ENCODE measurements around the gene CAPN12.

The CAPN12 gene, protein sequence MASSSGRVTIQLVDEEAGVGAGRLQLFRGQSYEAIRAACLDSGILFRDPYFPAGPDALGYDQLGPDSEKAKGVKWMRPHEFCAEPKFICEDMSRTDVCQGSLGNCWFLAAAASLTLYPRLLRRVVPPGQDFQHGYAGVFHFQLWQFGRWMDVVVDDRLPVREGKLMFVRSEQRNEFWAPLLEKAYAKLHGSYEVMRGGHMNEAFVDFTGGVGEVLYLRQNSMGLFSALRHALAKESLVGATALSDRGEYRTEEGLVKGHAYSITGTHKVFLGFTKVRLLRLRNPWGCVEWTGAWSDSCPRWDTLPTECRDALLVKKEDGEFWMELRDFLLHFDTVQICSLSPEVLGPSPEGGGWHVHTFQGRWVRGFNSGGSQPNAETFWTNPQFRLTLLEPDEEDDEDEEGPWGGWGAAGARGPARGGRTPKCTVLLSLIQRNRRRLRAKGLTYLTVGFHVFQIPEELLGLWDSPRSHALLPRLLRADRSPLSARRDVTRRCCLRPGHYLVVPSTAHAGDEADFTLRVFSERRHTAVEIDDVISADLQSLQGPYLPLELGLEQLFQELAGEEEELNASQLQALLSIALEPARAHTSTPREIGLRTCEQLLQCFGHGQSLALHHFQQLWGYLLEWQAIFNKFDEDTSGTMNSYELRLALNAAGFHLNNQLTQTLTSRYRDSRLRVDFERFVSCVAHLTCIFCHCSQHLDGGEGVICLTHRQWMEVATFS

DNA sequence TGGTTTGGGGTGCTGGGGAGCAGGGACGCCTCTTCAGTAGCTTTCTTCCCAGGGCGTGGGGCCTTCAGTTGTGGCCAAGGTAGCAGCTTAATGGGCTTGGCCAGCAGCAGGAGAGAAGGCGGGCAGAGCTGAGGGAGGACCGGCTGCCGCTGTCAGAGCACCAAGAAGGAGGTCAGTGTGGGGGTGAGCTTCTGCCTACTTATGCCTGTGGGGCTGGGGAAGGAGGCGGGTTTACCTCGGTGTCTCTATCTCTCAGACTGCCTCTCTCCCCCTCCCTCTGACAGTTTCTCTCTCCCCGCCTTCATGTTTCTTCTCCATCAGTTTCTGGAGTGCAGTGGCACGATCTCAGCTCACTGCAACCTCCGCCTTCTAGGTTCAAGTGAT, at the start of gene CAPN12:
CAPN12 (minus strand) TSS at position 177 of the 384 bp plus-strand sequence. CDS start 309 bp downstream, outside the sequence.
- Histone ChIP-seq H3K4me2 (ENCODE audit: low read depth, low read length, poor library complexity, severe bottlenecking) (no peak within 1 kb of the TSS), H3F3A (ENCODE audit: low read depth) (no peaks in the 10 kb centered on the region), H2AFZ (ENCODE audit: low read length) (no peak within 1 kb of the TSS), H3K79me2 (ENCODE audit: insufficient read depth, low read length) (no peaks in the 10 kb centered on the region), H4K20me1 (ENCODE audit: insufficient read depth, low read length, poor library complexity, severe bottlenecking) (no peaks in the 10 kb centered on the region), H3K4me1 (ENCODE audit: insufficient read depth, low read length, poor library complexity, severe bottlenecking) (no peaks in the 10 kb centered on the region), H3K36me3 (ENCODE audit: insufficient read depth, low read length) (no peaks in the 10 kb centered on the region), H3K9me3 (ENCODE audit: insufficient read depth, low read depth, low read length) (no peaks in the 10 kb centered on the region), H3K4me3 (ENCODE audit: low read length, poor library complexity, severe bottlenecking) (no peak within 1 kb of the TSS), H3K27me3 (ENCODE audit: insufficient read depth, low read length, poor library complexity, severe bottlenecking) (no peaks in the 10 kb centered on the region), H3K9me2 (replicated peaks; ENCODE audit: low read depth, low read length) (no peaks in the 10 kb centered on the region), H3K9ac (ENCODE audit: low read depth, low read length, poor library complexity, severe bottlenecking) (no peak within 1 kb of the TSS)
- TF ChIP-seq, protein P1, sequence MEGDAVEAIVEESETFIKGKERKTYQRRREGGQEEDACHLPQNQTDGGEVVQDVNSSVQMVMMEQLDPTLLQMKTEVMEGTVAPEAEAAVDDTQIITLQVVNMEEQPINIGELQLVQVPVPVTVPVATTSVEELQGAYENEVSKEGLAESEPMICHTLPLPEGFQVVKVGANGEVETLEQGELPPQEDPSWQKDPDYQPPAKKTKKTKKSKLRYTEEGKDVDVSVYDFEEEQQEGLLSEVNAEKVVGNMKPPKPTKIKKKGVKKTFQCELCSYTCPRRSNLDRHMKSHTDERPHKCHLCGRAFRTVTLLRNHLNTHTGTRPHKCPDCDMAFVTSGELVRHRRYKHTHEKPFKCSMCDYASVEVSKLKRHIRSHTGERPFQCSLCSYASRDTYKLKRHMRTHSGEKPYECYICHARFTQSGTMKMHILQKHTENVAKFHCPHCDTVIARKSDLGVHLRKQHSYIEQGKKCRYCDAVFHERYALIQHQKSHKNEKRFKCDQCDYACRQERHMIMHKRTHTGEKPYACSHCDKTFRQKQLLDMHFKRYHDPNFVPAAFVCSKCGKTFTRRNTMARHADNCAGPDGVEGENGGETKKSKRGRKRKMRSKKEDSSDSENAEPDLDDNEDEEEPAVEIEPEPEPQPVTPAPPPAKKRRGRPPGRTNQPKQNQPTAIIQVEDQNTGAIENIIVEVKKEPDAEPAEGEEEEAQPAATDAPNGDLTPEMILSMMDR (conservative IDR thresholded peaks at IDR 0.05; ENCODE audit: low read length), result no peak
- TF ChIP-seq EZH2phosphoT487 (IDR thresholded peaks at IDR 0.05; ENCODE audit: borderline replicate concordance), result no peak

DNA sequence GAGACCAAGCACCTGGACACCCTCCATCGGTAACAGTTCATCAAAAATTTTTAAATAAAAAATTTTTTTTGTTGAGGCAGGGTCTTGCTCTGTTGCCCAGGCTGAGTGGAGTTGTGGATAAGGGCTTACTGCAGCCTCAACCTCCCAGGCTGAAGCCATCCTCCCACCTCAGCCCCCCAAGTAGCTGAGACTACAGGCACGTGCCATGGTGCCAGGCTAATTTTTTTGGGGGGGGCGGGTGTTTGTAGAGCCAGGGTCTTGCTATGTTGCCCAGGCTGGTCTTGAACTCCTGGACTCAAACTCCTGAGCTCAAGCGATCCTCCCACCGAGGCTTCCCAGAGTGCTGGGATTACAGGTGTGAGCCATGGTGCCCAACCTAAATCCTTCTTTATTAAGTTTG, 49.4 kb upstream of the CAPN12 start:
- Histone ChIP-seq H4K20me1 (ENCODE audit: insufficient read depth, low read length, poor library complexity, severe bottlenecking) (no peaks in the 10 kb centered on the region), H3K79me2 (ENCODE audit: insufficient read depth, low read length) (no peaks in the 10 kb centered on the region), H3K9me3 (ENCODE audit: insufficient read depth, low read depth, low read length) (no peaks in the 10 kb centered on the region), H3K9ac (ENCODE audit: low read depth, low read length, poor library complexity, severe bottlenecking) (no peak overlapping the region), H3K4me2 (ENCODE audit: low read depth, low read length, poor library complexity, severe bottlenecking) (no peak overlapping the region), H3K27me3 (ENCODE audit: insufficient read depth, low read length, poor library complexity, severe bottlenecking) (no peaks in the 10 kb centered on the region), H3F3A (ENCODE audit: low read depth) (no peaks in the 10 kb centered on the region), H3K9me2 (replicated peaks; ENCODE audit: low read depth, low read length) (no peaks in the 10 kb centered on the region), H2AFZ (ENCODE audit: low read length) (no peak overlapping the region), H3K36me3 (ENCODE audit: insufficient read depth, low read length) (no peaks in the 10 kb centered on the region), H3K4me1 (ENCODE audit: insufficient read depth, low read length, poor library complexity, severe bottlenecking) (no peaks in the 10 kb centered on the region), H3K4me3 (ENCODE audit: low read length, poor library complexity, severe bottlenecking) (no peak overlapping the region)
- TF ChIP-seq, protein P1 (conservative IDR thresholded peaks at IDR 0.05; ENCODE audit: low read length), result no peak
- TF ChIP-seq EZH2phosphoT487 (IDR thresholded peaks at IDR 0.05; ENCODE audit: borderline replicate concordance), result no peak

DNA sequence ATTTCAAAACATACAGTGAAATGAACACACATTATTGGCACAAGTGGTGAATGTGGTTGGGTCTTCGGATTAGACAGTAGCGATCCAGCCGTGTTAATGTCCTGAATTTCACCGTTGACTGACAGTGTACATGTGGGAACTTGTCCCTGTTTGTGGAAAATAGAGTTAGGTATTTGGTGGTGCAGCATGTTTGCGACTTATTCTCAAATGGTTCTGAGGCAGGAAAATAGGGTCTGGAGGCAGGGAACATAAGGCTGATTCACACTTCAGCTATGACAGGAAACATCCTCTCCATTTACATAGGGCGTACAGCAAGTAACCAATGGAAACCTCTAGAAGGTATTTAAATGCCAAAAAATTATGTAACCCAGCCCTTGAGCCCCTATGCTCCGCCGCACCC, 48.9 kb upstream of the CAPN12 start:
- Histone ChIP-seq H3K4me3 (ENCODE audit: low read length, poor library complexity, severe bottlenecking) (no peak overlapping the region), H3K9me2 (replicated peaks; ENCODE audit: low read depth, low read length) (no peaks in the 10 kb centered on the region), H3K9me3 (ENCODE audit: insufficient read depth, low read depth, low read length) (no peaks in the 10 kb centered on the region), H3K4me2 (ENCODE audit: low read depth, low read length, poor library complexity, severe bottlenecking) (no peak overlapping the region), H3F3A (ENCODE audit: low read depth) (no peaks in the 10 kb centered on the region), H3K27me3 (ENCODE audit: insufficient read depth, low read length, poor library complexity, severe bottlenecking) (no peaks in the 10 kb centered on the region), H4K20me1 (ENCODE audit: insufficient read depth, low read length, poor library complexity, severe bottlenecking) (no peaks in the 10 kb centered on the region), H3K4me1 (ENCODE audit: insufficient read depth, low read length, poor library complexity, severe bottlenecking) (no peaks in the 10 kb centered on the region), H3K36me3 (ENCODE audit: insufficient read depth, low read length) (no peaks in the 10 kb centered on the region), H3K9ac (ENCODE audit: low read depth, low read length, poor library complexity, severe bottlenecking) (no peak overlapping the region), H2AFZ (ENCODE audit: low read length) (no peak overlapping the region), H3K79me2 (ENCODE audit: insufficient read depth, low read length) (no peaks in the 10 kb centered on the region)
- TF ChIP-seq, protein P1 (conservative IDR thresholded peaks at IDR 0.05; ENCODE audit: low read length), result no peak
- no peak for TF ChIP-seq EZH2phosphoT487 (IDR thresholded peaks at IDR 0.05; ENCODE audit: borderline replicate concordance)
